Embryonic facial prominence (tissue), 1 donor: Measurements from ENCODE around the gene SLC5A4.

Experiments used
- DNase-seq: peaks from one replicate; pipeline ENCODE4 v3.0.0-alpha.2; 2016; ENCODE audit errors: extremely low spot score

The SLC5A4 gene

DNA sequence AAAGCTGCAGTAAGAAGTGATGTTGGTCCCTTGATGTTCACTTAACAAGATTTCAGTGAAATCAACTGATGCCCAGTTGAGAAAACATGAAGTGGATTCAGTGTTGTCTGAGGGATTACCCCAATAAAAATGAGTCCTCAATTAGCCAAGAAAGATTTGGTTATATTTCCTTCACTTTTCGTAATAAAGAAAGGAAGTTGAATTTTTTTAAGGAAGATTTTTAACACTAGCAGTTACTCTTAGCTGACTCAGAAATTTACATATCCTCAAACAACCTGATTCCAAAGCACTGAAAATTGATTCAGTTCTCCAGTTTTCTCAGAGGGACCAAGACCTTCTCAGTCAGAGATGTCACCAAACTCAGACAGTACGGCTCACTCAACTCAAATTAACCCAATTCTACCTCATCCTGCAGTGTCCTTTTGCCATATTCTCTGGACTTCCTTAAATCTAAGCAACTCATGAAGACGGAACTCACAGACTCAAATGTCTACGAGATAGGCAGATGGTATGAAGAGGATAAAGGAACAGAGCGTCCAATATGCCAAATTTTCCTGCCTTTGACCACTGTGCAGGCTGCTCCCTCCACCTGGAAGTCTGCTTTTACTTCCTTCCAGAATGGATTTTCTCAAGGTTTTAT lies 22.8 kb downstream of the SLC5A4 start:
- no peak for DNase-seq

DNA sequence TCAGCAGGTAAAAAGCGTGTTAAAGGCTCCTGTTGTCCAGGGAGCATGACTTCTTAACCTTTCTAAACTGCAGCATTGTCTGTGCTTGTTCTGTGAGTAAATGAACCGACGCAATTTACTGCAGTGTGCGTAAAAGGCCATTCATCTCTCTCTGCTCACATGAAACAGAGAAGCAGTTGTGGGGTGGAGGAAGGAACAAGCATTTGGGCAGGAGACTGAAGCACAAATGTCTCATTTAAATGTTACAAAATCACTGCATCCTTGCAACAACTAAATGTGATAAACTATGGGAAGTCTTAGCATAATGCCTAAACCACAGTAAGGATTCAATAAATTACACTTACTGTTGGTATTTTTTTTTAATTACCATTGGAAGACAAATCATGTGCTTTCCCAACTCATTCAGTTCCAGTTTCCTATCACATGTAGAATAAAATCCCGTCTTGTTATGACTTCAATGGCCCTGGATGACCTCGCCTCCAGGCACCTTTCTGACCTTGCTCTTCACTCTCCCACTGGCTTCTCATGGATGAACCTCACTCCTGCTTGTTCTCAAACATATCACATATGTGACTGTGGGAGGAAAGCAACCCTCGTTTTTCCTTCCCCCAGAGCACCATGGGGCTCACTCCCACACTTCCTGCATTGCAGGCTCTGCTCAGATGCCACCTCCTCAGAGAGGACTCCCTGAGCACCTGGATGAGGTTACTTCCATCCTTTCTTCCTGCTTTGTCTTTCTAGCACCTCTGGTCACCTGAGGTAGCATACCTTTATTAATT lies 28.6 kb downstream of the SLC5A4 start:
- DNase-seq, result no peak

DNA sequence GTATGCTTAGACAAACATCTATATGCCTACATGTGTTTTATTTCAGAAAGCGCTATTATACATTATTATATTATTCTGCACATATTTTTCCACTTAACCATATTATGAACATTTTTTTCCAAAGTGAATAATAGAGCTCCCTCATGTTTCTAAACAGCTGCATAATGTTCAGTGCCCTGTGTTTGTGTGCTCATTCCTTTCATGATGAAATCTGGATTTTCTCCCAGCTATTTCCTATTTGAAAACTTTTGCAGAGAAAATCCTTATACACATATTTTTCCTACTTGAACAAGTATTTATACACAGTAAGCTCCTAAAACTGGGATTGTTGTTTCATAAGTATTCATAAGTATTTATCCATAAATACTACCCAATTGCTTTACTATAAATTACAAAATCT lies 32.2 kb downstream of the SLC5A4 start:
- DNase-seq, result peak; percentile 16

DNA sequence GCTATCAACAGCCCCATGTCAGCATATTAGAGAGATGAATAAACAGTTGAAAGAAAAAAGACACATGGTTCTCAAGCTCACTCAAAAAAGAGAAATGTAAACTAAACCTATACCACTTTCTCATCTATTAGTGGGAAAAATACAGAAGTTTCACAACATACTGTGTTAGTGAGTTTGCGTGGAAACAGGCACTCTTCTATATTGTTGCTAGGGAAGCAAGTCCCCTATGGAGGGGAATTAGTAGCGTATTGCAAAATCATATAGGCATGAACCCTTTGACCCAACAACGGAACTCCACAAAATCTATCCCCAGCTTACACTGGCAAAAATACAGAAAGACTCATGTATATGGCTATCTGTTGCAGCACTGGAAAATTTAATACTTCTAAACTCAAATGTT lies 36.1 kb downstream of the SLC5A4 start:
- no peak for DNase-seq

DNA sequence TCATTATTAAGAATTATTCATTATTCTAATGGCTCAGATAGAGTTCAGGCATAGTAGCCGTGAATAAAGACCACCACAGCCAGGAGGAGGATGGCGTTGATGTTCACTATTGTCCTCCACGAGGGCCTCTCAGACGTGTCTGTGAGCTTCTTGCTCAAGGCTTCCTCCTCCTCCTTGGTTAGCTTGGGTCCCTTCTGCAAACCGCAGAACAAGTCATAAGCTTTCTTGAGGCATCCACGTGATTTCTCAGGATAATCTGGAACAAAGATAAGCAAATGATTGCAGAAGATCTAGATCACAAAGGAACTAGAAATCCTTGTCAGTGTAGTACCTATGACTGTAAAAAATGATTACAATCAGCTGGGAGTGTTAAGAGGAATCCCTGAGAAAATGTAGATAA lies 36.7 kb downstream of the SLC5A4 start:
- no peak for DNase-seq

DNA sequence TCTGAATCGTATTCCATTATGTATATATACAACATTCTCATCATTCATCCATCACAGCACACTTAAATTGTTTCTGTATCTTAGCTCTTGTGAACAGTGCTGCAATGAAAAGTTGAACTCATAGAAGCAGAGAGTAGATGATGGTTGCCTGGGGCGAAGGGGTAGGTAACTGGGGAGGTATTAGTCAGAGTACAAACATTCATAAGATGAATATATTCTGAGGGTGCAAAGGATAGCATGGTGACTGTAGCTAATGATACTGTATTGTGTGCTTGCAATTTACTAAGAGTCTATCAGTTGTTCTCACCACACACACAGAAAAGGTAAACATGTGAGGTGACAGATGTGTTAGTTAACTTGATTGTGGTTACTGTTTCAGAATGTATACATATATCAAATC lies 37.7 kb downstream of the SLC5A4 start:
- DNase-seq, result no peak

DNA sequence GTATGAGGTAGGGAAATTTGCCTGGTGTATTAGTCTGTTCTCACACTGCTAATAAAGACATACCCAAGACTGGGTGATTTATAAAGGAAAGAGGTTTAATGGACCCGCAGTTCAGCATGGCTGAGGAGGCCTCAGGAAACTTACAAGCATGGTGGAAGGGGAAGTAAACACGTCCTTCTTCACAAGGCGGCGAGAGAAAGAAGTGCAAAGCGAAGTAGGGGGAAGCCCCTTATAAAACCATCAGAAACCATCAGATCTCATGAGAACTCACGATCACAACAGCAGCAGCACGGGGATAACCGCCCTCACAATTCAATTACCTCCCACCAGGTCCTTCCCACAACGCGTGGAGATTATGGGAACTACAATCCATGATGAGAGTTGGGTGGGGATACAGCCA lies 38.2 kb downstream of the SLC5A4 start:
- no peak for DNase-seq

DNA sequence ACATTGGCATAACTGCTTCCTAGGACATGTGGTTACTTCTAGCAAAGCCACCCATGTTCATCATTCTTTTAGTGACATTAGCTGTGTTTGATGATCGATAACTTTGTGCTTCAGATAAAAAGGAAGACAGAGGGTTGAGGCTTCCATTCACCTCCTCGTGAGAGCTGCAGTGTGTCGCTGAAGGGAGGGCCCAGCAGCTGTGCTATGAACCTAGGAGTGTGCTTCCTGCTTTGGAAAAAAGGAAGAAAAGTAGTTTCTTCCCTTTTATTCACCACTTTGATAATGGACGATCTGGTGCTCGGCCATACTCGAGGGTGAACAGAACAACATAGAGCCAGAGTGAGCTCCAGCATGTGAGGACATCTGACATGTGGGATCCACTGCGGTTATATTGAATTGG lies 44.1 kb downstream of the SLC5A4 start:
- DNase-seq, result no peak

DNA sequence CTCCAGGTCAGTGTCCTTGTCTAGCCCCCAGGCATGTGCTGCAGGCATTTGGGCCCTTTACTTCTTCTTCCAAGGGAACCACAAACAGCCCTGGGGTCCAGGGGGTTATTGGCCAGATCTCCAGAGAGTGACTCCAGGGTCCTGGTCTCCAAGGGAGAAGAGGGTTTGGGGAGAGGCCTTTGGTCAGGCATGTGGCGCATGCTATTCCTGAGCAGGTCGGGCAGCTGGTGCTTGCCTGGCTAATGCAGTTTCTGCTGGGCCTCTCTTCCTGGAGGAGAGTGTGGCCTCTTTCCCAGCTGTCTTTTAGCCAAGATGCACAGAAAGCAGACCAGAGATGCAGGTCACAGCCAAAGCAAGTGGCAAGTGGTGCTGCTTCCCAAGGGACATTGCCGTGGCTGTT lies 46.5 kb downstream of the SLC5A4 start:
- no peak for DNase-seq

DNA sequence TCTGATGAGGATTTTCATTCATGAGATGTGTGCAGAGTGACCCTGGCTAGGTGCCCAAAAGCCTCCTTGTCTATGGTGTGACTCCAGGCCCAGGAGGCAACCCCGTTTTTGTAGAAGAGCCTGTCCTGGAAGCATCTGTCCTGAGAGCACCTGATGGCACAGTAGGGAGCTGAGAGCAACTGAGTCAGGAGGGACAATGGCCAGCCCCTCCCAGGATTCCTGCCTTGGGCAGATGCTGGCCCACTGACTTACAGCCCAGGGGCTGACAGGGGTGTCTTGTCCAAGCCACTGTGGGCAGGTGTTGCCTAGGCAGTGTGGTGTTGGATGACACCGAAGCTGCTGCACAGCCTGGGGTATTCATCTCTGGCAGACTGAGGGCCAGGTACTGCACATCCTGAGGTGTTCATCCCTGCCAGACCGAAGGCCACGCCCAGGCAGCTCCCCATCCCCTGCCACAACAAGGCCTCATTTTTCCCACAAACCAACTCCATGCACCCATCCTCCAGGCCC lies 47.1 kb downstream of the SLC5A4 start:
- DNase-seq, result no peak

DNA sequence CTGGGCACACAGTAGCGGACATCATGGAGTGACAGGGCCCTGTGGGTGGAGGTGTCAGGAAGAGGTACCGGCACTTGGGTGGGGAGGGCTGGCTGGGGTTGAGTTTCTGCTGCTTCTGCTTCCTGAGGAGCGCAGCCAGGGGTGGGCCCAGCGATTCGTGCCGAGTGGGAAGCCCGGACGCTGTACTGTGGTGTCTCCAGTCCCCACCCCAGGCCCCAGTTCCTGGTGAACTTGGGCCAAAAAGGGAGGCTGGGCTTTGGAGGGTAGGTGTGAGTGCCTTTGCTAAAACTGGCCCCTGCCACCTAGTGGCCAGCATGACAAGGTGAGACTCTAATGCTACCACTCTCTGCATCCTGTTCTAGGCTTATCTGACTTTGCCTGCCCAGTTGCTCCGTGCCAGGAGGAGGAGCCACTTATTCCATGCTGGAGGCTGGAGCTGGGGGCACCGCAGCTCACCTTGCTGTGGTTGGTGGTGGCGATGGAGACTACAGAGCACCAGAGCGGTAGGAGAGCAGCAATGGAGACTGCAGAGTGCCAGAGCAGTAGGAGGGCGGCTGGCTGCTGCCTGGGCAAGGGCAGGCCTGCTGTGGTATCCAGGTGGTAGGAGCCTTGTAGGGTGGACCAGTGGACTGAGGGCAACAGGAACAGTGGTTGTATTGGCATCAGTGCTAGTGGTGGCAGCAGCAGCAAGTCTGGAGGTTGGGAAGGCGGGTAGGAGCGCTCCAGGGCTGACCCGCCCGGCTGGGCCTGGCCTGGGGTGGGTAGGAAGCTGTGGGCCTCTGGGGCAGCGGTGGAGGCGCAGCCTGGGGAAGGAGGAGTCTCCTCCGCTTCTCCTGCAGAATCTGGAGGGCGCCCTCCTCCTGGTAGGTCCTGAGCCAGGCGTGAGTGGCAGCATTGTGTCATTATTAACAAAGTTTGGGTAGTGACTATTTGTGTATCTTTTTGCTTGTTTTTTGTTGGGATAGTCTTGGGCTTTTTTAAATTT lies 48.1 kb downstream of the SLC5A4 start:
- DNase-seq, result no peak

DNA sequence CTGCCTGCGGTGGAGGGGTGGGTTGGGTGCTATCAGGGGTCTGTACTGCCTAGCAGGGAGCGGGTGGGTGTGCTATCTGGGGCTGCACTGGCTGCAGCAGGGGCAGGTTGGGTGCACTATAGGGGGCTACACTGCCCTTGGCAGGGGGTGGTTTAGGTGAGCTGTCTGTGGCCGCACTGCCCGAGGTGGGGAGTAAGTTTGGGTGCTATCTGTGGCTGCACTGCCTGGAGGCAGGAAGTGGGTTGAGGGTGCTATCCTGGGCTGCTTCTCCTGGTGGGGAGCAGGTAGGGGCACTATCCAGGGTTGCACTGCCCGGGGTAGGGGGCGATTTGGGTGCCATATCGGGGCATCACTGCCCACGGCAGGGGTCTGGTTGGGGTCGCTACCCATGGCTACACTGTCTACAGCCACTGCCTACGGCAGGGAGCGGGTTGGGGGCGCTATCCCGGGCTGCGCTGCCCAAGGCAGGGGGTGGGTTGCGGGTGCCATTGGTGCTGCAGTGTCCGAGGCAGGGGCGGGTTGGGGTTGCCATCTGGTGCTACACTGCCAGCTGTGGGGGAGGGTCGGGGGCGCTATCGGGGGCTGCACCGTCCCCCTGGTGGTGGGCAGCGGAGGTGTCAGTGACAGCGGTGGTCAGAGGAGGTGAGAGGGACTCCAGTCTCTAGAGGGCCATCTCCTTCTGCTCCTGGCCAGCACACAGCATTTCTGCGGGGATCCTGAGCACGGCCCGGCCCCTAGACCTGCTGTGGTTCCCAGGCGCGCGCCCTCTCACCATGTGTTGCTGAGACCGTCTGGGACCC lies 49.0 kb downstream of the SLC5A4 start:
- no peak for DNase-seq

DNA sequence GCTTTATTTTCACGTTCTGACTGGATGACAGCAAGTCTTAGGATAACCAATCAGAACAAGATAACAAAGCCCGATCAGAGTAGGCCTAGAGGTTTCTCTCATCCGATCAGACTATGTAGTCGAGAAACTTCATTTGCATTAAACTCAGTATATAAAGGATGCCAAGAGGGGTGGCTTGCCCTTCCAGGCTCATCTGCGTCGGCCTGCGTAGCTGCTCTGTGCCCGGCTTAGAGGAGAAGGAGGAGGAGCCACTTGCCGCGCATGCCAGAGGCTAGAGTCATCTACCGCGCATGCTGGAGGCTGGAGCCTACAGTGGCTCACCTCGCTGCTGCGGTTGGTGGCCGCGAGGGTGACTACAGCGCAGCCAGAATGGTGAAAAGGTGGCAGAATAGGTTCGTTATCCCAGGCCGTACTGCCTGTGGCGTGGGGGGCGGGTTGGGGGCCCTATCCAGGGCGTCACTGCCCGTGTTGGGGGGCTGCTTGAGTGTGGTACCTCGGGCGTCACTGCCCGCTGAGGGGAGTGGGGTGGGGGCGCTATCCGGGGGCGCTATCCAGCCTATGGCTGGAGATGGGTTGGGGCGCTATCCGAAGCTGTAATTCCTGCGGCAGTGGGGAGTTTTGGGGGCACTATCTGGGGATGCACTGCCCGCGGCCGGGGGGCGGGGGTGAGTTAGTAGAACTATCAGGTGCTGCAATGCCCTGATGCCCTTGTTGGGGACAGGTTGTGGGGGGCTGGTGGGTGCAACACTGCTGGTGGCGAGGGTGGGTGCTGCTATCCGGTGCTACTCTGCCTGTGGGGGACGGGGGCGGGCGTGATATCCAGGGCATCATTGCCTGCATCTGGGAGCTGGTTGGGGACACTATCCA lies 50.1 kb downstream of the SLC5A4 start, which contains the start of gene RFPL2:
Gene RFPL2, minus strand, starts transcription at position 218 of the 867 bp plus-strand sequence. CDS start 2,622 bp downstream, outside the sequence.
- DNase-seq, result no peak

DNA sequence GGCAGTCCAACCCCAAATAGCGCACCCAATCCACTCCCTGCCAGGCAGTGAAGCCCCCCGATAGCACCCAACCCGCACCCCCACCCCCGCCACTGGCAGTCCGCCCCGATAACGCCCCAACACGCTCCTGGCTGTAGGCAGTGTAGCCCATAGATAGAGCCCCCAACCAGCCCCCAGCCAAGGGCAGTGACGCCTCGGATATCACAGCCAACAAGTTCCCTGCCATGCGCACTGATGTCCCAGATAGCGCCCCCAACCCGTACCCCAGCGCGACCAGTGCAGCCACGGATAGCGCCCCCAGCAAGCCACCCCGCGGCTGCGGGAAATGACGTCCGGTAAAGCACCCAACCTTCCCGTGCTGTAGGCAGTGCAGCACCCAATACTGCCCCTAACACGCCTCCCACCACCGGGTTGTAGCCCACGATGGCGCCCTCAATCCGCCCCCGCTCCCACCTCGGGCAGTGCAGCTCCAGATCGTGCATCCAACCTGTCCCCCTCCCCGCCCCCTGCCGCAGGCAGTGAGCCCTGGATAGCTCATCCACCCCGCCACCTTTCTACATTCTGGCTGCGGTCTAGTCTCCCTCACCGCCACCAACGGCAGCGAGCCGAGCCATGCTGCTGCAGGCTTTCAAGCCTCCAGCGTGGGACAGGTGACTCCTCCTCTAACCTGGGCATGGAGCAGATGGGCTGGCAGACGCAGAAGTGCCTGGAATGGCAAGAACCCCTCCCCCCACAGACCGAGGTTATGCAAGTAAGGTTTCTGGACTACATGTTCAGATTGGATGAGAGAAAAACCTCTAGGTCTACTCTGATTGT lies 50.9 kb downstream of the SLC5A4 start:
- DNase-seq, result no peak

DNA sequence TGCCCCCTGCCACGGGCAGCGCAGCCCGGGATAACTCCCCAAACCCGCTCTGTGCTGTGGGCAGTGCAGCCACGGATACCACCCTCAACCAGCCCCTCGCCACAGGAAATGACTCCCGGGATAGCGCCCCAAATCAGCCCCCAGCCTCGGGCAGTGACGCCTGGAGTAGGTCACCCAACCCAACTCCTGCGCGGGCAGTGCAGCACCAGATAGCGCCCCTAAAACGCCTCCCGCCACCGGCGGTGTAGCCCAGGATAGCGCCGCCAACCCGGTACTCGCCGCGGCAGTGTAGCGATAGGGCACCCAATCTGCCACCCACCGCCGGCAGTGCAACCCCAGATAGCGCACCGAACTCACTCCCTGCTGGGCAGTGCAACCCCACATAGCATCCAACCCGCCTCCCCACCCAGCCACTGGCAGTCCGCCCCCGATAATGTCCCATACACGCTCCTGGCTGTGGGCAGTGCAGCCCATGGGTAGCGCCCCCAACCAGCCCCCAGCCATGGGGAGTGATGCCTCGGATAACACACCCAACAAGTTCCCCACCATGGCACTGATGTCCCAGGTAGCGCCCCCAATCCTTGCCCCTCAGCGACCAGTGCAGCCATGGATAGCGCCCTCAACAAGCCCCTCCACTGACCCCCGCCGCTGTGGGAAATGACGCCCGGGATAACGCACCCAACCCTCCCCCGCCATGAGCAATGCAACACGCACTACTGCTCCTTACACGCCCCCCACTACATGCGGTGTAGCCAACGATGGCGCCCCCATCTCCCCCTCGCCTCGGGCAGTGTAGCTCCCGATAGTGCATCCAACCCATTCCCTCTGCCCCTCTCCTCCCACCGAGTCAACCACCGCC lies 51.7 kb downstream of the SLC5A4 start:
- no peak for DNase-seq

DNA sequence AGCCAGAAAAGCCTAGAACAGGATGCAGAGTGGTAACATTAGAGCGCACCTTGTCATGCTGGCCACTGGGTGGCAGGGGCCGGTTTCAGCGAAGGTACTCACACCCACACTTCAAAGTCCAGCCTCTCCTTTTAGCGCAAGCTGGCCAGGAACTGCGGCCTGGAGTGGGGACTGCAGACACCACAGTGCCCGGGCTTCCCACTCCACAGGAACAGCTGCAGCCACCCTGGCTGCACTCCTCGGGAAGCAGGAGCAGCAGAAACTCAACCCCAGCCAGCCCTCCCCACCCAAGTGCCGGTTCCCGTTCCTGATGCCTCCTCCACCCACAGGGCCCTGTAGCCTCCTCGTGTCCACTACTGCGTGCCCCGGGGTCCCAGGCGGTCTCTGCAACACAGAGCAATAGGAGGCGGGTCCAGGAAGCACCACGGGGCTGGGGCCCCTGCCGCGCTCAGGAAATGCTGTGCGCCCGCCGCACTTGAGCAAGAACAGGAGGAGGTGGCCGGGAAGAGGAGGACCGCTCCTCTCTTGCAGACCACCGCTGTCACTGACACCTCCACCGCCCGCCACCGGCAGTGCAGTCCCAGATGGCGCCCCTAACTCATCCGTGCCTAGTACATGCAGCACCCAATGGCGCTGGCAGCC lies 52.5 kb downstream of the SLC5A4 start:
- no peak for DNase-seq

DNA sequence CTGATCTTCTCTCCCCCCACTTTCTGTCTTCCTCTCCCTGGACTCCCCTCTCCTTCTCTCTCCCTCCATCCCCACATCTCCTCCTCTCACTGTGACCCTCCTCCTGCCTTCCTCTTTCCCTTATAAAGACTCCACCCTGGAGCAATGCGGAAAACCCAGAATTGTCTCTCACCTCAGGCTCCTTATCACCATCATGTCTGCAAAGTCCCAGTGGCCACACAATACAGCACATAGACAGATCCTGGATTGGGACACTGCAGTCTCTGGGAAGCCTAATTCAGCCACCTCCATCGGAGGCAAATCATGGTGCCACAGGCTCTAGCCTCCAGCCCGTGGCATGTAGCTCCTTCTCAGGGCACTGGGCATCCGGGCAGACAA lies 53.0 kb downstream of the SLC5A4 start:
- DNase-seq, result no peak

DNA sequence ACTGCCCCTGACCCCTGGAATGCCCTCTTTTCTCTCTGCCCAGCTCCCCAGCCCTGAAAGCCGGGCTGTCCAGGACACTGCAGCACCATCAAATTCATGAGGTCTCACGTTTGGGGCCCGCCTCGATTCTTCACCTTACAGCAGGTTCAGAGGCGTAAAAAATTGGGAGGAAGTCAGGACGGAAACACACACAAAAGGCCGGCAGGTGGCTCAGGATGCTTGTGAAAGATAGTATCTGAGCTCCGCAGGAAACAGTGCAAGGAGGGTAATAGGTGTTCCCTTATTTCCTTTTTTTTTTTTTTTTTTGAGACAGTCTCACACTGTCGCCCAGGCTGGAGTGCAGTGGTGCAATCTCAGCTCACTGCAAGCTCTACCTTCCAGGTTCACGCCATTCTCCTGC lies 54.4 kb downstream of the SLC5A4 start:
- no peak for DNase-seq
